ENCODE data around the gene DPF3. TPM values are rescaled to one million over a fixed set of nuclear protein-coding genes. Genes with fewer than 3 reads are reported as not detected.

DPF3 gene
- total RNA-seq, 1 experiment from 2014 or later: 1.9 TPM

GRCh38 chr14:72824051-72824450 is 69.8 kb downstream of the DPF3 start:
- Mint-ChIP-seq H3K9me3 (ENCODE audit: unreplicated experiment) (no peaks in the 10 kb centered on the region), H3K27ac (ENCODE audit: low read depth, unreplicated experiment) (no peak overlapping the region), H3K4me1 (ENCODE audit: insufficient read depth, unreplicated experiment) (no peaks in the 10 kb centered on the region), H3K27me3 (ENCODE audit: insufficient read depth, unreplicated experiment) (no peaks in the 10 kb centered on the region), H3K36me3 (ENCODE audit: insufficient read depth, unreplicated experiment) (no peaks in the 10 kb centered on the region), H3K4me3 (ENCODE audit: unreplicated experiment) (no peak overlapping the region)
- POLR2A ChIA-PET: no interaction called here
- no peak for TF ChIP-seq CTCF (IDR thresholded peaks at IDR 0.05; ENCODE audit: unreplicated experiment)
- no peak for DNase-seq (ENCODE audit: unreplicated experiment)
- CTCF ChIA-PET: interaction anchor here (0.7 kb wide), 1 partner anchor 68 kb away, joined by 3 read pairs; no protein-coding TSS in a partner anchor
- no TSS peak for BruUV-seq (replicated peaks)
- intact Hi-C loops (cut with micrococcal nuclease): no loop called here

- H3K9me3 Mint-ChIP-seq (ENCODE audit: unreplicated experiment): no peaks in the 10 kb centered on the region
- H3K4me1 Mint-ChIP-seq (ENCODE audit: insufficient read depth, unreplicated experiment): no peaks in the 10 kb centered on the region
- no TSS peak for BruUV-seq (replicated peaks)
- intact Hi-C loops (cut with micrococcal nuclease): no loop called here
- no peaks in the 10 kb centered on the region for H3K36me3 Mint-ChIP-seq (ENCODE audit: insufficient read depth, unreplicated experiment)
- no peak overlapping the region for H3K27ac Mint-ChIP-seq (ENCODE audit: low read depth, unreplicated experiment)
- CTCF ChIA-PET: no interaction called here
- no peak for TF ChIP-seq CTCF (IDR thresholded peaks at IDR 0.05; ENCODE audit: unreplicated experiment)
- no peaks in the 10 kb centered on the region for H3K27me3 Mint-ChIP-seq (ENCODE audit: insufficient read depth, unreplicated experiment)
- no peak for DNase-seq (ENCODE audit: unreplicated experiment)
- H3K4me3 Mint-ChIP-seq (ENCODE audit: unreplicated experiment): no peak overlapping the region
- POLR2A ChIA-PET: no interaction called here
Measured at GRCh38 chr14:72822946-72823611, 70.8 kb downstream of the DPF3 start.

- DNase-seq (ENCODE audit: unreplicated experiment): no peak
- ChIA-PET CTCF (interaction anchor here (1.0 kb wide), 1 partner anchor 11 kb away, joined by 4 read pairs; no protein-coding TSS in a partner anchor), POLR2A (no interaction called here)
- no peaks in the 10 kb centered on the region for H3K4me1 Mint-ChIP-seq (ENCODE audit: insufficient read depth, unreplicated experiment)
- no TSS peak for BruUV-seq (replicated peaks)
- no peaks in the 10 kb centered on the region for H3K27me3 Mint-ChIP-seq (ENCODE audit: insufficient read depth, unreplicated experiment)
- no peak for TF ChIP-seq CTCF (IDR thresholded peaks at IDR 0.05; ENCODE audit: unreplicated experiment)
- H3K27ac Mint-ChIP-seq (ENCODE audit: low read depth, unreplicated experiment): no peak overlapping the region
- no peaks in the 10 kb centered on the region for H3K9me3 Mint-ChIP-seq (ENCODE audit: unreplicated experiment)
- intact Hi-C loops (cut with micrococcal nuclease): no loop called here
- no peak overlapping the region for H3K4me3 Mint-ChIP-seq (ENCODE audit: unreplicated experiment)
- no peaks in the 10 kb centered on the region for H3K36me3 Mint-ChIP-seq (ENCODE audit: insufficient read depth, unreplicated experiment)
Measured at GRCh38 chr14:72818998-72819397, 74.9 kb downstream of the DPF3 start.

DNA sequence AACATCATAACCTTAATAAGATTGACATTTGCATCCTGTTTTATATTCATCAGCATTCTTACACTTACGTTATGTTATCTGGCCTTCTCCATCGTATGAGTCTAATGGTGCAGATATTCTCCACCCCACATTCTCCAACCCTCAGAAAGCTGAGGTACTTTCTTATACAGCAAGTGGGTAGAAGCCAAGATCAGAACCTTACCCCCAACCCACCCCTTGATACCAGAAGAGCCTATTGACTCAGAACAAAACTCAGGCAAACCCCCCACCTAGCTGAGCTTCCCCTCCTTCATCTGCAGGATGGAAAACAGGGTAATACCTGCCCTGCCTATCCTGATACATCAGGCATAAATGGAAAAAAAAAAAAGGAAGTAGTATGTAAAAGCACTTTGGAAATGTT is 77.6 kb downstream of the DPF3 start:
- Mint-ChIP-seq H3K4me3 (ENCODE audit: unreplicated experiment) (no peak overlapping the region), H3K9me3 (ENCODE audit: unreplicated experiment) (no peaks in the 10 kb centered on the region), H3K36me3 (ENCODE audit: insufficient read depth, unreplicated experiment) (no peaks in the 10 kb centered on the region), H3K27ac (ENCODE audit: low read depth, unreplicated experiment) (no peak overlapping the region), H3K27me3 (ENCODE audit: insufficient read depth, unreplicated experiment) (no peaks in the 10 kb centered on the region), H3K4me1 (ENCODE audit: insufficient read depth, unreplicated experiment) (no peaks in the 10 kb centered on the region)
- ChIA-PET CTCF (interaction anchor here (0.6 to 1.0 kb wide), 3 partner anchors 85 to 299 kb away, joined by 3 to 6 read pairs (median 5); no protein-coding TSS in a partner anchor), POLR2A (no interaction called here)
- intact Hi-C loops (cut with micrococcal nuclease): no loop called here
- TF ChIP-seq CTCF (IDR thresholded peaks at IDR 0.05; ENCODE audit: unreplicated experiment): no peak
- no peak for DNase-seq (ENCODE audit: unreplicated experiment)
- no TSS peak for BruUV-seq (replicated peaks)
